ENCODE results near the gene PTPRN. TPM values are rescaled to one million over a fixed set of nuclear protein-coding genes. Genes with fewer than 3 reads are reported as not detected.

PTPRN gene
- total and polyA plus RNA-seq, 9 of the 15 experiments (the other 6 are each of a cell fraction or from before 2014, with no cell fraction given), result 0.15 to 2.4 (median 0.43) TPM; not detected in 1

DNA sequence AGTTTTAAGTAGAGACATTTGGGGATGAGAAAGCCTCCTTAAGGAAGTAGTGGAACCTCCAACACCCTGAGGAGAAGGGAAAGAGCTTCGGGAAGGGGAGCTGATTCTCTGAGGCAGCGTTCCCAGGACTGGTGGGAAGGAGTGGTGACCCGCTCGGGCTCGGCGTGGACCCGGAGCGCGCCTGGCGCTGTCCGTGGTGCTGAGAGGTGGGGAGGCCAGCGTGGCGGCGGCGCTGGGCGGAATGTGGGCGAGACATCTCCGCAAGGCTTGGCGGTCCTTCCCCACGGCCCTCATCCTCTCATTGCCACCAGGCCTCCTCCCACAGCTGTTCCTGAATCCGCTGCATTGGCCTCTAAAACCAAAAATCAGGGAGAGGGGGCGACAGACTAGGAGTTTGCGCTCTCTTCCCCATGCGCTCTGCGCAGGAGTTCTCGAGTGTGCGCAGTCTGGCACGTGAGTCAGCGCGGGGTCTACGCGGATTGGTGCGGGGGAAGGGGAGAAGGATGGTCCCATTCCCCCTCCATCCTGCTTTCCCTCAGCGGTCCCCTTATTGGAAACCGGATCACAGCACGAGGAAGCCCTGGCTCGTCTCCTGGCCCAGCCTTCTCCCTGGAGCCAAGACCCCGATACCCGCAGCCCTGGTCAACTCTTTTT is 22.5 kb upstream of the PTPRN start (continued):
- TF ChIP-seq HMG20B (CRISPR knock-in tag; IDR thresholded peaks at IDR 0.05) (no peak), HNRNPLL (IDR thresholded peaks at IDR 0.05; ENCODE audit: low read depth, low read length, poor library complexity, severe bottlenecking) (no peak), SAFB (IDR thresholded peaks at IDR 0.05; ENCODE audit: borderline replicate concordance, low read depth, low read length) (peak; percentile 52; the same call in 1 of the 2 replicates), ZNF407 (IDR thresholded peaks at IDR 0.05; ENCODE audit: low read depth) (no peak), GTF2A2 (tag; IDR thresholded peaks at IDR 0.05) (no peak), POLR2AphosphoS2 (IDR thresholded peaks at IDR 0.05; ENCODE audit: low read length) (no peak), USF2 (CRISPR knock-in tag; IDR thresholded peaks at IDR 0.05) (0 out of 2 replicates have a peak, but pooled peaks have one; percentile 16), LCOR (CRISPR knock-in tag; IDR thresholded peaks at IDR 0.05) (peak; percentile 28; the same call in 1 of the 2 replicates), TGIF2 (CRISPR knock-in tag; IDR thresholded peaks at IDR 0.05) (no peak)
- TF ChIP-seq, protein P1, sequence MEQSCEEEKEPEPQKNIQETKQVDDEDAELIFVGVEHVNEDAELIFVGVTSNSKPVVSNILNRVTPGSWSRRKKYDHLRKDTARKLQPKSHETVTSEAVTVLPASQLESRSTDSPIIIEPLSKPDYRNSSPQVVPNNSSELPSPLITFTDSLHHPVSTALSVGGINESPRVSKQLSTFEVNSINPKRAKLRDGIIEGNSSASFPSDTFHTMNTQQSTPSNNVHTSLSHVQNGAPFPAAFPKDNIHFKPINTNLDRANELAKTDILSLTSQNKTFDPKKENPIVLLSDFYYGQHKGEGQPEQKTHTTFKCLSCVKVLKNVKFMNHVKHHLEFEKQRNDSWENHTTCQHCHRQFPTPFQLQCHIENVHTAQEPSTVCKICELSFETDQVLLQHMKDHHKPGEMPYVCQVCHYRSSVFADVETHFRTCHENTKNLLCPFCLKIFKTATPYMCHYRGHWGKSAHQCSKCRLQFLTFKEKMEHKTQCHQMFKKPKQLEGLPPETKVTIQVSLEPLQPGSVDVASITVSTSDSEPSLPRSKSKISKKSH (CRISPR knock-in tag; IDR thresholded peaks at IDR 0.05), result no peak
- TF ChIP-seq, protein P2, sequence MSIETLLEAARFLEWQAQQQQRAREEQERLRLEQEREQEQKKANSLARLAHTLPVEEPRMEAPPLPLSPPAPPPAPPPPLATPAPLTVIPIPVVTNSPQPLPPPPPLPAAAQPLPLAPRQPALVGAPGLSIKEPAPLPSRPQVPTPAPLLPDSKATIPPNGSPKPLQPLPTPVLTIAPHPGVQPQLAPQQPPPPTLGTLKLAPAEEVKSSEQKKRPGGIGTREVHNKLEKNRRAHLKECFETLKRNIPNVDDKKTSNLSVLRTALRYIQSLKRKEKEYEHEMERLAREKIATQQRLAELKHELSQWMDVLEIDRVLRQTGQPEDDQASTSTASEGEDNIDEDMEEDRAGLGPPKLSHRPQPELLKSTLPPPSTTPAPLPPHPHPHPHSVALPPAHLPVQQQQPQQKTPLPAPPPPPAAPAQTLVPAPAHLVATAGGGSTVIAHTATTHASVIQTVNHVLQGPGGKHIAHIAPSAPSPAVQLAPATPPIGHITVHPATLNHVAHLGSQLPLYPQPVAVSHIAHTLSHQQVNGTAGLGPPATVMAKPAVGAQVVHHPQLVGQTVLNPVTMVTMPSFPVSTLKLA (conservative IDR thresholded peaks at IDR 0.05), result peak; percentile 16 to 59; a peak in 2 of 4 replicates
- TF ChIP-seq, protein P3, sequence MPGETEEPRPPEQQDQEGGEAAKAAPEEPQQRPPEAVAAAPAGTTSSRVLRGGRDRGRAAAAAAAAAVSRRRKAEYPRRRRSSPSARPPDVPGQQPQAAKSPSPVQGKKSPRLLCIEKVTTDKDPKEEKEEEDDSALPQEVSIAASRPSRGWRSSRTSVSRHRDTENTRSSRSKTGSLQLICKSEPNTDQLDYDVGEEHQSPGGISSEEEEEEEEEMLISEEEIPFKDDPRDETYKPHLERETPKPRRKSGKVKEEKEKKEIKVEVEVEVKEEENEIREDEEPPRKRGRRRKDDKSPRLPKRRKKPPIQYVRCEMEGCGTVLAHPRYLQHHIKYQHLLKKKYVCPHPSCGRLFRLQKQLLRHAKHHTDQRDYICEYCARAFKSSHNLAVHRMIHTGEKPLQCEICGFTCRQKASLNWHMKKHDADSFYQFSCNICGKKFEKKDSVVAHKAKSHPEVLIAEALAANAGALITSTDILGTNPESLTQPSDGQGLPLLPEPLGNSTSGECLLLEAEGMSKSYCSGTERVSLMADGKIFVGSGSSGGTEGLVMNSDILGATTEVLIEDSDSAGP (CRISPR knock-in tag; IDR thresholded peaks at IDR 0.05), result no peak
